HG02763 (cell line): ENCODE measurements around the gene ADAM17.
"Not testable (repeated sequence)": the region's sequence is repeated elsewhere in the genome, so short reads cannot be mapped to it uniquely, and the experiment has no call there.

ENCODE experiments used
- ATAC-seq: cut with Tn5 transposase; IDR thresholded peaks from one replicate; pipeline ENCODE4 v1.9.1; 2021; ENCODE audit warnings: mild to moderate bottlenecking, moderate library complexity; ENCODE audit not compliant: unreplicated experiment

ADAM17 gene

GRCh38 chr2:9527995-9528787 is 27.4 kb downstream of the ADAM17 start:
- no peak for ATAC-seq

GRCh38 chr2:9525266-9525665 is 30.4 kb downstream of the ADAM17 start:
- ATAC-seq: no peak

GRCh38 chr2:9524291-9524690 is 31.3 kb downstream of the ADAM17 start:
- ATAC-seq: no peak

GRCh38 chr2:9519250-9519649 is 36.4 kb downstream of the ADAM17 start:
- ATAC-seq: no peak

- no peak for ATAC-seq
These were observed 36.9 kb downstream of the ADAM17 start for GRCh38 chr2:9518780-9519179.

GRCh38 chr2:9518163-9518562 is 37.5 kb downstream of the ADAM17 start:
- ATAC-seq: no peak

- no peak for ATAC-seq
These were observed 38.4 kb downstream of the ADAM17 start for GRCh38 chr2:9517118-9517782.

GRCh38 chr2:9513946-9514345 is 41.7 kb downstream of the ADAM17 start:
- not testable (repeated sequence) for ATAC-seq

- ATAC-seq: no peak
These were observed 46.7 kb downstream of the ADAM17 start for GRCh38 chr2:9508931-9509330.

GRCh38 chr2:9498210-9498609 is 57.4 kb downstream of the ADAM17 start:
- no peak for ATAC-seq

GRCh38 chr2:9497017-9497416 is 58.6 kb downstream of the ADAM17 start:
- ATAC-seq: no peak

GRCh38 chr2:9494081-9494480 is 61.5 kb downstream of the ADAM17 start:
- no peak for ATAC-seq

GRCh38 chr2:9493478-9493877 is 62.2 kb downstream of the ADAM17 start:
- ATAC-seq: no peak

GRCh38 chr2:9492927-9493326 is 62.7 kb downstream of the ADAM17 start:
- ATAC-seq: no peak

GRCh38 chr2:9490789-9491188 is 64.8 kb downstream of the ADAM17 start:
- no peak for ATAC-seq

GRCh38 chr2:9488583-9489547 is 66.8 kb downstream of the ADAM17 start:
- ATAC-seq: no peak

GRCh38 chr2:9484533-9484932 is 71.1 kb downstream of the ADAM17 start:
- ATAC-seq: no peak

- ATAC-seq: no peak
These were observed 72.5 kb downstream of the ADAM17 start for GRCh38 chr2:9483107-9483506.

GRCh38 chr2:9480157-9480556 is 75.5 kb downstream of the ADAM17 start:
- no peak for ATAC-seq

GRCh38 chr2:9478526-9478925 is 77.1 kb downstream of the ADAM17 start:
- ATAC-seq: no peak

- ATAC-seq: no peak
These were observed 77.7 kb downstream of the ADAM17 start for GRCh38 chr2:9477914-9478313.
